Stimulated activated naive CD8-positive, alpha-beta T cell treated with anti-CD3 and anti-CD28 coated beads, Interleukin-15, amount 100 ng/mL, for 72 hours (primary cell): Measurements from ENCODE around the gene PRIMA1.

ENCODE experiments used
- ATAC-seq: fragments of 150-1000 bp; cut with Tn5 transposase; 2 replicates; pipeline ENCODE4 v1.10.0; 2021; ENCODE audit warnings: mild to moderate bottlenecking, moderate library complexity
- DNase-seq, 2 donors: peaks; one replicate each; pipeline ENCODE4 v3.0.0; 2021 to 2022
- H3K27ac Mint-ChIP-seq, 2 donors: one replicate each; pipeline ENCODE4 v1.8.0; 2022; ENCODE audit warnings: mild to moderate bottlenecking in 2 of 2, mixed read lengths in 2 of 2, moderate library complexity in 2 of 2
- H3K27me3 Mint-ChIP-seq: one replicate; pipeline ENCODE4 v1.8.0; 2022; ENCODE audit warnings: mixed read lengths
- H3K4me1 Mint-ChIP-seq: one replicate; pipeline ENCODE4 v1.8.0; 2022; ENCODE audit warnings: mild to moderate bottlenecking, mixed read lengths
- H3K4me3 Mint-ChIP-seq, 2 donors: one replicate each; pipeline ENCODE4 v1.8.0; 2022; ENCODE audit warnings: mild to moderate bottlenecking in 2 of 2, mixed read lengths in 2 of 2, moderate library complexity in 1 of 2
- H3K9me3 Mint-ChIP-seq, 2 donors: one replicate each; pipeline ENCODE4 v1.8.0; 2022; ENCODE audit warnings: mixed read lengths in 2 of 2

PRIMA1 gene

GRCh38 chr14:93669632-93670031 is 118.7 kb downstream of the PRIMA1 start:
- no peak for ATAC-seq
- H3K27me3 Mint-ChIP-seq = peaks cover 38% of the 10 kb centered on the region
- no peak overlapping the region for H3K27ac Mint-ChIP-seq
- H3K4me1 Mint-ChIP-seq = no peaks in the 10 kb centered on the region
- no peak for DNase-seq
- H3K4me3 Mint-ChIP-seq = no peak overlapping the region
- H3K9me3 Mint-ChIP-seq = peaks cover 12 to 30% of the 10 kb centered on the region in 2 donors
